Stimulated activated CD8-positive, alpha-beta memory T cell treated with anti-CD3 and anti-CD28 coated beads, Interleukin-15, amount 100 ng/mL, for 24 hours (primary cell): ENCODE results near the gene ST8SIA5.

Experiments
- DNase-seq: peaks from one replicate; pipeline ENCODE4 v3.0.0-alpha.2; 2020; ENCODE audit warnings: low read depth

Gene ST8SIA5

GRCh38 chr18:46706968-46707367 lies 49.9 kb downstream of the ST8SIA5 start:
- DNase-seq, result no peak

GRCh38 chr18:46705521-46705920 lies 51.3 kb downstream of the ST8SIA5 start:
- DNase-seq, result no peak

DNA sequence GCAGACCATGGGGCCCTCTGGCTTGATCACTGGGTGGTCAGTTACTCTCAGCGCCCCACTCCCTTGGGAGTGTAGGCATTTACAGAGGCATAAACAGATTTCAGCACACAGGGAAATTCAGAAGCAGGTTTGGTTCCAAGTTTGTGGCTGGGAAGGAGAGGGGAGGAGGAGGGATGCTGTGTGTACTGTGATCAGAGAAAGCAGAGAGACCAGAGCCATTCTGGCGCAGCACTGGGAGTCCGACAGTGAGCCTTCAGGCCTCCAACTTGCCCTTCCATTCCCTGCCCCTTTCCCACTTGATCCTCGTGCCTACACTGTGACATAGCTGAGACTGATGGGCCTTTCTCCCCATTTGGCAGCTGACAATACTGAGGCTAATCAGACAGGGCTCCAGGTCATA lies 52.0 kb downstream of the ST8SIA5 start:
- no peak for DNase-seq

GRCh38 chr18:46704189-46704588 lies 52.7 kb downstream of the ST8SIA5 start:
- no peak for DNase-seq

DNA sequence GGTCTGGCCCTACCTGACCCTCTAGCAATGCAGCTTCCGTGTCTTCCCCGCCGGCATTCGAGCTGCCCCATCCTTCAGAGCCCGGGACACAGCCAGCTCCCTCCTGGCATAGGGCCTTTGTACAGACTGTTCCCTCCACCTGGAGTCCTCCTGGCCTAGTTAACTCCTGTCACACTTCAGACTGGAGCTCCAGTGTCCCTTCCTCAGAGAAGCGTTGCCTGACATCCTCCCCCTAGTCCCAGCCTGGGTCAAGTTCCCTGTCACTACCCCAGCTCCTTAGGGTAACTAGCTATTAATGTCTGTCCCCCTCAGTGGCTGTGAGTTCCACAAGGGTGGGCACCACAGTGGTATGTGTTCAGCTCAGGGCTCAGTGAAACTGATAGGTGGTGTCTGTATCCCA lies 54.4 kb downstream of the ST8SIA5 start:
- no peak for DNase-seq

- no peak for DNase-seq
Observed at GRCh38 chr18:46700066-46700824, 56.6 kb downstream of the ST8SIA5 start.

DNA sequence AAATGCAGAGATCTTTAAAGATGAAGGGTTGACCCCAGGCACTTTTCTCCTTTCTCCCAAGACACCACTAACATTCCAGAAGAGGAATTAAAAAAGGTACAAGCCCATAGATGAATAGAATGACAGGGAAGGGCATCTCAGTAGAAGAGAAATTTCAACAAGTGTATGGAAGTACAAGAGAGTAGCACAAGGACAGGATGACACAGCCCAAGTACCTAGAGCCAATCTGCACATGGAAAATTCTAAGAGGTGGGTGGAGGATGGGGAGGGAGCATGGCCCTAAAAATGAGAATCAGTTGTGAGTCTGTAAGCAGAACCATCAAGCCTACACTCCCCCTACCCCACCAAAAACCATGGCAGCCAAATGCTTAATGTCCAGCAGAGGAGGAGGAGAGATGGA lies 60.2 kb downstream of the ST8SIA5 start:
- no peak for DNase-seq

GRCh38 chr18:46696268-46696667 lies 60.6 kb downstream of the ST8SIA5 start:
- no peak for DNase-seq

DNA sequence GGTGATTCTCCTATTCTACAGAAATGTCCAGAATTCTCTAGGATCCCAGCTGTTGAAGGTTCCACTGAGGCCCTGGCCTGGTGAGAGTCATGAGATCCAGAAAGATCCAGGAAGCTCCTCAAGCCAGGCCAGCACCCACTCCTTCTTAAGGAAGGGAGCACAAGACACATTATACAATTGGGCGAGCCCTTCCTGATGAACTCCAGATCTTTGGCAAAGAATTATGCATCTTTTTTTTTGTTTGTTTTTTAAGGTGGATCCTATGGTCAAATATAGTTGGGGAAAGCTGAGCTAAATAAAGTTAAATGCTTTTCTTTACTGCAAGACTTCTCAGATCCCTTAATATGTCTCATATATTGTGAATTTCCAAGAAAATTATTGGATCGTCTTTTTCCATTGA lies 62.9 kb downstream of the ST8SIA5 start:
- no peak for DNase-seq

DNA sequence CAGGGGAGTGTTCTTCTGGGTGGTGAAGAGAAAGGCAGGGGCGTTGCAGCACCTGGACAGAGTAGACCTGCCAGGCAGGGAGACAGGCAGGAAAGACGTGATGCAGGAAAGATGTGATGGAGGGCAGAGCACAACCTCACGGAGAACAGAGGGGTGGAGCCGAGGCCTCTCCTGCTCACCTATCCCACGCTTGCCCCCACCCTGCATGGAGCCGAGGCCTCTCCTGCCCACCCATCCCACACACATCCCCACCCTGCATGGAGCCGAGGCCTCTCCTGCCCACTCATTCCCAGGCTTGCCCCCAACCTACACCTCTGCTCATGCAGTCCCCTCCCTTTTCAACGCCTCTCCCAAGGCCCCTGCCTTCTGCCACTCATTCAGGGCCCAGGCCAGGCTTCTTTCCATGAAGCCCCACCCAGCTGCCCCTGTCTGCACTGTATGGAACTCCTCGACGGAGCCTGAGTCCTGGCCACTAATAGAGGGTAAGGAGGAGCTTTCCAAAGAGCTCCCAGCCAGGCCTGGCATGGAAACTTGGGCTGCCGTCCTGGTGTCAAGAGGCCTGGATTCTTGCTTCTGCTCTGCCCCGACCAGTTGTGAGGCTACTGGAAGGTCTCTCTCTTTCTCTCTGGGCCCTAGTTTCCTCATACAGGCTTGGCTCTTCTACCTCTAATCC lies 67.9 kb downstream of the ST8SIA5 start:
- DNase-seq, result no peak

DNA sequence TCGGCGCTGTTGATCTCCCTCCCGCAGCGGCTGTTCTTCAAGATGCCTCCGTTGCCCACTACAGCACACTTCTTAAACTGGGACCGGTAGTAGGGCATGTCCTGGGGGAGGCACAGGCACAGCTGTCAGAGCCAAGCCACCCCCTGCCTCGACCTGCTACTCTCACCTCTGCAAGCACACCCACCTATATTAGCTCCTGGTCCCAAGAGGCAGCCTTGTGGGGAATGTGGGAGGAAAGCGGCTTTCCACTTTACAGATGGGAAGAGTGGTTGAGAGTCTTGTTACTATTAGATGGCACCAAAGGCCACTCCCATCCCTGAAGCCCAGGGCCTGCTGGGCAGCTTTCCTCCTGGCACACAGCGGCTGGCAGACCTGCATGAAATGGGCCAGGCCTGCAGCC lies 70.7 kb downstream of the ST8SIA5 start:
- DNase-seq, result no peak

- no peak for DNase-seq
Observed at GRCh38 chr18:46683252-46683651, 73.6 kb downstream of the ST8SIA5 start.

GRCh38 chr18:46680784-46681695 lies 75.8 kb downstream of the ST8SIA5 start:
- no peak for DNase-seq

GRCh38 chr18:46679846-46680598 lies 76.8 kb downstream of the ST8SIA5 start:
- no peak for DNase-seq

GRCh38 chr18:46678785-46679399 lies 78.0 kb downstream of the ST8SIA5 start:
- DNase-seq, result no peak

GRCh38 chr18:46678041-46678440 lies 78.8 kb downstream of the ST8SIA5 start:
- DNase-seq, result no peak

DNA sequence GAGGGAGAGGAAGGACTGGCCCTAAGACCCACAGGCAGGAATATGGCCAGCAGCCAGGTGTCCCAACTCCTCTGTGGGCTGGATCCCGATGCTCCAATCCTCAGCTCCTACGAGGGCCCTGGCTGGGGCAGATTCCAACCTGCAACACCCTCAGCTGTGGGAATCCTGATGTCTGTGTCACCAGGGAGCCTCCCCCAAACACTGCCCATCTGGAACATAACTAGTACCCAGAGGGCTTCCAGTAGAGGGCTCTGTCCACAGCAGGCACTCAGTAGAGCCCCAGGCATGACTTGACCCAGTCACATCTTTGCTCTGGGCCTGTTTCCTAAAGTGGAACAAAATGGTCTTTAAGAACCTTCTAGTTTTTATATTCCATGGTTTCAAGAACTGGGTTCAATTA lies 79.2 kb downstream of the ST8SIA5 start:
- DNase-seq, result no peak

DNA sequence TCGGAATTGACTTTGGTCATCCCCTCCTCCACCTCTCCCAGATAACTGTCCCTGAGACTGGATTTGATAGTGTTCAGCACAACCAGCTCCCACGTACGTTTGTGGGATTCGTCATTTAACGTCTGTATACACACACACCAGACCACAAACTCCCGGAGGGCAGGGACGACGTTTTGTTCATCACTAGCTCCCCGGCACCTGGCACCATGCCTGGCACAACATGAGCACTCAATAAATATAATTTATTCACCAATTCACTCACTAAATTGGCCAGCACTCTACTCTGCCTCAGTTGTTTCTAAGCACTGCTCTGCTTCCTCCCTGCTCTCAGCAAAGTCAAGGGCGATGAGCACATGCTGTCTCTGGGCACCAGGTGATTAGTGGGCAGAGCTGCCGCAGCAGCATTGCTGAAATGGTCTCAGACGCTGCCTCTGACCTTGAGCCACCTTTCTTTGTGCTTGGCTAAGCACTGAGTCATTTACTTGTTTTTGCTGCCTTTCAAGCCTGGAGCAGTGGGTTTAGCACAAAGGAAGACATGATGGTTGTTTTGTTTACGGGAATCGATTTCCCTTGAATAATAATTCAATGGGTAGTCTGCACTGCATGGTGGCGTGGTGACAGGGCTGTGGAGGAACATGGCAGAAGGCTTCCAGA lies 80.5 kb downstream of the ST8SIA5 start:
- no peak for DNase-seq

GRCh38 chr18:46675112-46675511 lies 81.7 kb downstream of the ST8SIA5 start:
- no peak for DNase-seq

DNA sequence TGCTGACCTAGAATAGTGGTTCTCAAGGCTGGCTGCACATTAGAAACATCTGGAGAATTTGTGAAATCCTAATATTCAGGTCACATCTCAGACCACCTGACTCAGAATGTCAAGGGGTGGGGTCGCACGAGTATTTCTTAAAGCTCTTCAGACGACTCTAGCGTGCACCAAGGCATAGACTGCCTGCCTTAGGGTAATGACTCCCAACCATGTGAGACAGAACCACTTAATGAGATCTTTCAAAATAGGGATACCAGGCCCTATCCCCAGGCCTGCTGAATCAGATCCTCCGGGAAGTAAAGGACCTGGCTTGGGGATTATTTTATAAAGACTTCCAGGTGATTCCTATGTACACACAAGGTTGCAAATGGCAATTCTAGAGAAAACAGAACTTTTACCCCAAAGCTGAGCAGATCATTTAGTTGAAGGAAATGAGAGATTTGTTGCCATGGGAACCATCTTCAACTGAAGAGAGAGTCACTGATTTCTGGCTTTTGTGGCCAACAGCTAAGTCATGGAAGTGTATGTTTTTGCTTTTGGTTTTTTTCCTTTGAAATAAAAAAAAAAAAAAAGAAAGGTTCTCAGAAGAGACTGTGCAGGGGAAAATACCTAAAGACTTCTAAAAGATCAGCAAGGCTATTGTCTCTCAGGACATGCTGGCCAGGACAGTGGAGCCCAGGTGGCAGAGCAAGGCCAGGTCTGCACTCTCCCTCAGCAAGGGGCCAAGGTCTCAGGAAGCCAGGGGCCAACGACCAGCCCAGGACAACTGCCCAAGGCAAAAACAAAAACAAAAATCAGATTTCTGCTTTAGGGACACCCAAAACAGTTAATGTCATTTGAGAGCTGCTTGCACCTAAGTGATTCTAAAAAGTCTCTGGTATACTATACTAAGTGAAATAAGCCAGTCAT lies 84.5 kb downstream of the ST8SIA5 start:
- no peak for DNase-seq
